GM18502 (cell line): ENCODE results near the gene FBLN7.

Source experiments
- ATAC-seq: cut with Tn5 transposase; IDR thresholded peaks from one replicate; pipeline ENCODE4 v1.9.1; 2021; ENCODE audit warnings: mild to moderate bottlenecking; ENCODE audit not compliant: unreplicated experiment, poor library complexity

FBLN7 gene

DNA sequence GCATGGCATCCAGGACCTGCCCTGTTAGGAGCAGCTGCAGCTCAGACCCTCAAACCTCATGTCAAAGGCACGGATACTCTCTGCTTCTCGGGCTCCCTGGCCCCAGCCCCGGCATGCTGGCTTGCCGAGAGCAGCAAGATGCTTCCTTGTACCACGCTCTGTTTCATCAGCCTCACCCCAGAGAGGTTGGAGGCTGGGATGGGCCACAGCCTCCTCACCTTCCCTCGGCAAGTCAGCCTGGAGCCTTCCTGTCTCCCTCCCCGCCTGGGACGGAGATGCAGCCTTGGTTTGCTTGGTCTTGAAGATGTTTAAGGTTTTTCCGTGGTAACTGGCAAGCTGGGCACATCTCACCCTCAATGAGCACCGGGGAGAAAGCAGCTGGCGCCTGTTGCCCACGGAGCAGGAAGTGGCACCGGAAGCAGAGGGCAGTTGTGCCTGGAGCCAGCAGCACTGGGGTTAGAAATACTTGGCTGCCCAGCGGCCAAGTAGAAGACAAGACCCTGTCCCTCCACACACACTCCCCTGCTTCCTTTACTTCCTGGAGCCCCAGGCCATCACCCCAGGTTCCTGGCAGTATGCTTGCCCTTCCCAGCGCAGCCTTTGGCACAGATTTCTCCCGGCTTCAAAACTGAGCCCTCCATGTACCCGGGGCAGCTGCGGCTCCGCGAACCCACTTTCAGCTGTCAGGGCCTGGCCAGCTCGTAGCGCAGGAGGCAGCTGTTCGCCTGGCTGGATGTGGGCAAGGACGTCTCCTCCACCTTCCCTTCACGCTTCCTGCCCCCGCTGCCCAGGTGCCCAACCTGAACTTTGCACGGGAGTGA lies 17.4 kb downstream of the FBLN7 start:
- ATAC-seq = no peak

DNA sequence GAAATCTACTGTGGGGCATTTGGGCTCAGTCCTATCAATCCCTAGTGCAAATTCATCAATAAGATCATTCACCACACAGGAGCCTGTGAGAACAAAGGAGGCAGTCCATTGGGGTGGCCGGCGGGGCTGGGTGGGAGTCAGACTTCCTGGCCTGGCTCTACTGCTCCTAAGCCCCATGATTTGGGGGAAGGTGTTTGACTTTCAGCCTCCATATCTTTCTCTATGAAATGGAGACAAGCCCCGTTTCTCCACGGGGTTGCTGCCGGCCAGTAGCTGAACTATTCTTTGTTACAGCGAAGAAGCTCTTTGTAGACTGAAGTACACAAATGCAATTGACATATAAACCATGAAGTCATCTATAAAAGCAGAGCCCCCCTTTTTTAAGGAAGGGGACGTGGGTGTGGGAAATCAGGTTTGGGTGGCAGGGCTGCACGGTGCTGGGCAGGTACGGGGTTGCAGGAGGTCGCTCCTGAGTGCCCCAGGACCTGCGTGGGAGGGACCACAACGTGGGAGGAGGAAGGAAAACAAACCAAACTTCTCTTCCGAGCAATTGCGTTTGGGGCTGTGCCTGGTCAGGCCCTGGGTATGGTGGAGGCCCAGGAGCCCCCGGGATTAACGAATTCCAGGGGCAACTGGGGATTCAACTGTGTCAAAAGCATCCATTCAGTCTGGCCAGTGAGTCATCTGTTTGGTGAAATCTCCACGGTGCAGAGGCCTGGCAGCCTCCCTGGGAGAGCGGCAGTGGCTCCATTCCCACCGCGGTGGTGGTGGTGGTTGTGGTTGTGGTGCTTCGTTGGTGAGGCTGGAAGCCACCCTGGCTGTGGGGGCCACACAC lies 18.2 kb downstream of the FBLN7 start:
- no peak for ATAC-seq

DNA sequence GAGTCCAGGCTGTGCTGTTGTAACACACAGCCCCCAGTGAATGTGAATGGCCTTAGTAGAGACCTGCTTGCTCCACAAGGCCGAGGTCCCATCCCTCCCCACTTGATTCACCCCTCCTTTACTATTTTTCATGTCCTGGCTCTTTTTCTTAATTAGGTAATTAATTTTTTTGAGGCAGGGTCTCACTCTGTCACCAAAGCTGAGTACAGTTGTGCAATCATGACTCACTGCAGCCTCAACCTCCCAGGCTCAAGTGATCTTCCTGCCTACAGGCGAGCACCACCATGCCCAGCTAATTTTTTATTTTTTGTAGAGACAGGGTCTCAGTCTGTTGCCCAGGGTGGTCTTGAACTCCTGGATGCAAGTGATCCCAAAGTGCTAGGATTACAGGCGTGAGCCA lies 19.3 kb downstream of the FBLN7 start:
- ATAC-seq = no peak

DNA sequence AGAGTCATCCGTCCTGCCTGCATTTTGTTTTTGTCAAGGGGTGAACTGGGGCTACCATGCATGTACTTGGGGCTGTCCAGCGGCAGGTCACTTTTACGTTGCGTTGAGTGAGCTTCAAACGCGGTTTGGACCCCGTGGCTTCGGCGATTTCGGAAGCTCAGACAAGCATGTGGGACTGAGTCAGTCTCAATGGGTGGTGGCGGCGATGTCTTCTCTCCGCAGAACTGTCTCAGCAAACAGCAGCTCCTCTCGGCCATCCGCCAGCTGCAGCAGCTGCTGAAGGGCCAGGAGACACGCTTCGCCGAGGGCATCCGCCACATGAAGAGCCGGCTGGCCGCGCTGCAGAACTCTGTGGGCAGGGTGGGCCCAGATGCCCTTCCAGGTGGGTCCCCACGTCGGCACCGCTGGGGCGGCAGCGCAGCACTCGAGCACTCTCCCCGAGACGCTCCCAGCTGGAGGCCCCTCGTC lies 21.3 kb downstream of the FBLN7 start:
- no peak for ATAC-seq

DNA sequence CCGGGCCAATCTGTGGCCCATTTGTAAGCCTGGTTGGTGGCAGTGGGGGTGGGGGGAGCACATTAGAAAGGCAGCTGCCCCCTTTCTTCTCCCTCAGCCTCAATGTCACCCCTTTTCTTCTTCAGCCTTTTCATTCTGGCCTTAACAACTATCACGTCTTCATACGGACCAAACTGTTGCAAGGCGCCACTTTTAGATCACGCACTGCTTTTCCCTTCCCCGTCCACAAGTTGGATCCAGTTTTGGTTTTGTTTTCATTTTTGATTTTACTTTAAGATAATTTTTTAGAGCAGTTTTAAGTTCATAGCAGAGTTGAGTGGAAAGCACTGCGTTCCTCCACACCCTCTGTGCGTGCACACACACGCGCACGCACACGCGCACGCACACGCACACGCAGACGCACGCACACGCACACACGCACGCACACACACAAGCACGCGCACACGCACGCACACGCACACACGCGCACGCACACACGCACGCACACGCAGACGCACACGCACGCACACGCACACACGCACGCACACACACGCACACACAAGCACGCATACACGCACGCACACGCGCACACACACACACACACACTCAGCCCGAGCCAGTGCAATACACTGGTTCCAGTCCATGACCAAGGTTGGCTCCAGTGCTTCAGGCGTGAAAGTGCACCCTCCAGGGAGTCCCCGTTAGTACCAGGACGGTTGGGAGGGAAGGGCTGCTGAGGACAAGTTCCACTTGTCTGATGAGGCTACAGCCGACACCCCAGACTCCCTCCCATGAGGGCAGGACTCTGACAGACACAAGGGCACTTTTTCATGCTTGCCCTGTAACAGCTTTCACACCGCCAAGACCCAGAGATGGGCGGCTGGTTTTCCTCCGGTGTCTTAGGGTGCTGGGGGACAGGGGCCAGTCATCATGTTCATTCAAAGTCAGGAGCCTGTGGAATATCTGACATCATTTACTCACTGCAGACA lies 22.4 kb downstream of the FBLN7 start:
- ATAC-seq = no peak

DNA sequence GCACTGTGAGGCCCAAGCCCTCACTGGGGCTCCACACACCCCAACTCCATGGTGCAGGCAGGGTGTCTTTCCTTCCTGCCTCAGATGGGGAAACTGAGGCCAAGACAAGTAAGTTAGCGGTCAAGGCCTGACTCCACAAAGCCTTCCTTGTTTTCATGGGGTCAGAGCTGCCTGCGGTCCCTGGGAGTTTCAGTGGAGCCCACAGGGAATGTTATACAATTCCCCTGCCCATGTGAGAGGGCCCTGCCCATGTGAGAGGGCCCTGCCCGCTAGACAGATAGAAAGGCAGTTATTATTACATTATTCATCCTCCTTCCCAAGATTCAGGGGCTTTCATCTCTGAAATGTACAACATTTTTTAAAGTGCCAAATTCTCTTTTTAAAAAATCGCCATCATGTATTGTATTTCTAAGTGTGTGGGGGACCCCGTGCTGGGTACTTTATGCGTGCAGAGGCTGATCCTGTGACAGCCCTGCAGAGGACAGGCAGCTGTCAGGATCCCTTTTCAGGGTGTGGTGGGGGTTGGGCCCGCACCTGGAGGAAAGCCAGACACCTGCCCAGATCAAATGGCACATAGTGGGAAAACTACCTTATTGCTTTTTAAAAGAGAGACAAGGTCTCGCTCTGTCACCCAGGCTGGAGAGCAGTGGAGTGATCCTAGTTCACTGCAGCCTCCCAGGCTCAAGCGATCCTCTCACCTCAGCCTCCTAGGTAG lies 23.4 kb downstream of the FBLN7 start:
- no peak for ATAC-seq

DNA sequence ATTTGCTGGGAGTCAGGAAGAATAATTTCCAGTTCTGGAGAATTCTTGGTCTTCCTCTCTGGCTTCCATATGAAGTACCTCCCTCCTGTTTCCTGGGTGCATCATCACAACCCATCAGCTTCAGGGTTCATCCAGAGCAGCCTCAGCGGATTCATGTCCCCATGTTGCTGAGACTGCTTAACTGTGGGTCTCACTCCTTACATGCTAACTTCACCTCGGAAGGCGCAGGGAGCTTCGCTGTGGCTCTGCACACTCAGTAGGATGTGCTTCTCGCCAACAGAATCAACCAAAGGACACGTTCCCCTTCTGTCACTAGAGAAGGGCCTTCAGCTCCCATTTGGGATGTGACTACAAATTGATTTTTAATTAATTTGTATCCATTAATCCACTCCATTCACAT lies 24.2 kb downstream of the FBLN7 start:
- no peak for ATAC-seq

DNA sequence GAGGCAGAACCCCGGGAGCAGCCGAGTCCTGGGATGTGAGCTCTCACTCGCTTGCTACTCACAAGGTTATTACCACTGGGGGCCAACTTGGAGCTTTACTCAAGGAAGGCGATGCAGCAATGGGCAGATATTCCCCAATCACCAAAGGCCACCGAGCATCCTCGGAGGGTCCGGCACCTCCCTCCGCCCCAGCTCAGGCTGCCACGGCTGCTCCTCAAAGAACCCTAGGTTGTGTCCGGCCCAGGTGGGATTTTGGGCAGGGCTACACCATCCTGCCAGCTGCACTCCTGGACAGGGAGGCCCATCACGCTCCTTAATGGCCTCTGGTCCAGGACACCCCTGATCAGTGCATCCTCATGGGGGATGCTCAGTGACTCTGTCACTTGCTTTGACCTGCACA lies 24.8 kb downstream of the FBLN7 start:
- ATAC-seq = no peak

DNA sequence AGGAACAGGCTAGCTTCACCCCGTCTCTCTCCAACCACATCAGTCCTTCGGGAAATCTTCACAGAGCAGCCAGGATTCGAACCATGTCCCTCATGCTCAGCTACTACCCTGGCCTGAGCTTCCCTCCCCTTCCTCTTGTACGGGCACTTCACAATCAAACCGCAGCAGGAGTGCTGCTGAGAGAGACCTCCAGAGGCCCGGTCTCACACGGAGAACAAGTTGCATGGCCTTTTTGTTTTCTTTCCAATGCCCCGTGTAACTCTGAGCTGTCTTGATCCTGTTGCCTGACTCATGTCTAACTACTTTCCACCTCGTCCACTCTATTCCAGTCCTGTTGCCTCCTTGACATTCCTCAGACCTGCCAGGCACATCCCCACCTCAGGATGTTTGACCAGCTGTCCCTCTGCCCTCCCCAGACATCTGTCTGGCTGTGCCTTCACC lies 25.4 kb downstream of the FBLN7 start:
- no peak for ATAC-seq

DNA sequence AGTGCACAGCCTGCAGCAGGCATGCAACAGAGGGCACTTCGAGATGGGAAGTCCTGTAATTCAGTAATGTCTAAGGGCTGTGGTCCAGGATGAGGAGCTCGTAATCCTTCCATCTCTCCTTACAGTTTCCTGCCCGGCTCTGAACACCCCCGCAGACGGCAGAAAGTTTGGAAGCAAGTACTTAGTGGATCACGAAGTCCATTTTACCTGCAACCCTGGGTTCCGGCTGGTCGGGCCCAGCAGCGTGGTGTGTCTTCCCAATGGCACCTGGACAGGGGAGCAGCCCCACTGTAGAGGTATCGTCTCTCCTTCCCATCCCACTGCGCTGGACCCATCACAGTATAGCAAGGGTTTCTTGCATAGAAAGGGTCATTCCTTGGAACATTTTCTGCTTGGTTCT lies 26.7 kb downstream of the FBLN7 start:
- ATAC-seq = no peak

DNA sequence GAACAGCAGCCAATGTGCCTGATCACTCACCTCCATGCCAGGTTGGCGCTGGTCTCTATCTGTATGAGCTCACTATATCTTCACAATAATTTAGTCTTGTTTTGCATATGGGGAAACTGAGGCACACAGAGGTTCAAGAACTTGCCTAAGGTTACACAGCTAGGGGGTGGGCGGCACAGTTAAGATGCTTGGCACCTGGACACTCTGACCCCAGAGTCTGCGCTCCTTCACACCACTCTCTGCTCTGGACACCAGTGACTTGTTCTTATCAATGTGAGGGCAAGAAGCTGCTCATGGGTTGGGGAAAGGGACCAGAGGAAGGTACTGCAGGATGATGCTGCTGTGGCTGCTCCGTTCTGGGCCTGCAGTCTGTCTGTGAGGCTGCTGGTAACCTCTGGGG lies 27.1 kb downstream of the FBLN7 start:
- ATAC-seq = no peak

DNA sequence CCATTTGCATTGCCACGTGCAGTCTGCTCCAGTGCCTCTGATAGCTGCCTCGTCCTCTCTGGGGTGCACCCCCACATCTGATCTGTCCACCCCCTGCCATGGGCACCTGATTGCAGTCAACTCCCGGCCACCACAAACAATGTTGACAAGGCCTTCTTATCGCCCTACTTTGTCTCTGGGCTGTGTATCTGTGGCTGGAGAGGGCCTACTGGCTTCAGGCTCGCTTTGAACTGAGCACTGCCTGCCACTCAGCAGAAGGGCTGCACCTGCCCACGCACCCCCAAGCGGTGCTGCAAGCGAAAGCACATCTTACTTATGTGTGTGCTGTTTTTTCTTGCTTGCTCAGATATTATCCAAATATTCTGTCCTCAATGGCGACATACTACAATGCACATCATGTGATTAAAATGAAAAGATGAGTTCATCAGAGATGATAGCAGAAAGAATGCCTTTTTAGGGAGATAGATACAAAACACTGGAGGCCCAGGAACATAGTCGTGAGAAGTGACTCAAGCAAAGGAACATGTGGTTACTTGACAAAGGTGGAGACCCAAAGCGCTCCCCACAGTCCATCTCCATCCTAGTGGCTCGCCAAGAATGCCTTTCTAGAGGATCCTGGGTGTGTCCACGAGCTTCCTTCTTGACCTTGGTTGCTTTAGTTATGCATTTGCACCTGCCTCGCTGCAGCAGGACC lies 28.8 kb downstream of the FBLN7 start:
- ATAC-seq = no peak

DNA sequence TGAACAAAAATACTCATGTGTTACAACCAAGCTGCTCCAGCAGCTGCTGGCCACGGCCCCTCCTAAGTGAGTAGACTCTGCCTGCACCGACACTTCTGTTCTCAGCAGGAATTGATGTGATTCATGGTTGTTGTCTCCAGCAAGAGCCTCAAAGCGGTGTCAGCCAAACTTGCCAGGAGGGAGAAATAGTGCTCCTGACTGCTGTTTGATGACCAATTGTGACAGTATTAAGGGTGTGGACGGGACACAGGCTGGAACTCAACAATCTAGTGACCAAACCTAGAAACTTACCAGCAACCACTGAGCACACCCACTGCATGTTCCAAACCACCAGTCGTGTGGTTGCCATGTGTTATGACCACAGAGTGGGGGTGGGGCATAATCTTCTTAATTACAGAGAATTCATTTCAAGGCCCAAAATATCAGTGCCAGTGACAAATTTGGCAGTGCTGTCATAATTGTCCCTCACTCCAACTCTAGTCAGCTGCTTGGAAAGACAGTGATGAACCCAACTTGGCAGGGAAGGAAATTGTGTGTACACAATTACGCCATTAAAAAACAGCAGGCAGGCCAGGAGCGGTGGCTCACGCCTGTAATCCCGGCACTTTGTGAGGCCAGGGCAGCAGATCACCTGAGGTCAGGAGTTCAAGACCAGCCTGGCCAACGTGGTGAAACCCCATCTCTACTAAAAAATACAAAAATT lies 30.4 kb downstream of the FBLN7 start:
- no peak for ATAC-seq

DNA sequence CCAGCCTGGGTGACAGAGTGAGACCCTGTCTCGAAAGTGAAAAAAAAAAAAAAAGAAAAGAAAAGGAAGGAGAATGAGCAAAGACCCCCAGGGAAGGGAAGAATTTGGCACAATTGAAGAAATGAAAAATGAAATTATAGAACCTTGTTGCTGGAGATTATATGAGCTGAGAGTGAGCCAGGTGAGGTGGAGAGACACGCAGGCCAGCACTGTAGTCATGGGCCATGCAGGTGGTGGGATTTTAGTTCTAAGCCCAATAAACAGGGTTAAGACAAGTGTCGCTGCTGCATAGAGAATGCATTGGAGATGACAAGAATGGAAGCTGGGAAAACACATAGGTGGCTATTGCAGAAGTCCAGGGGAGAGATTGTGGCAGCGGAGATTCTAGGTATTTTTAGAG lies 32.3 kb downstream of the FBLN7 start:
- ATAC-seq = no peak

DNA sequence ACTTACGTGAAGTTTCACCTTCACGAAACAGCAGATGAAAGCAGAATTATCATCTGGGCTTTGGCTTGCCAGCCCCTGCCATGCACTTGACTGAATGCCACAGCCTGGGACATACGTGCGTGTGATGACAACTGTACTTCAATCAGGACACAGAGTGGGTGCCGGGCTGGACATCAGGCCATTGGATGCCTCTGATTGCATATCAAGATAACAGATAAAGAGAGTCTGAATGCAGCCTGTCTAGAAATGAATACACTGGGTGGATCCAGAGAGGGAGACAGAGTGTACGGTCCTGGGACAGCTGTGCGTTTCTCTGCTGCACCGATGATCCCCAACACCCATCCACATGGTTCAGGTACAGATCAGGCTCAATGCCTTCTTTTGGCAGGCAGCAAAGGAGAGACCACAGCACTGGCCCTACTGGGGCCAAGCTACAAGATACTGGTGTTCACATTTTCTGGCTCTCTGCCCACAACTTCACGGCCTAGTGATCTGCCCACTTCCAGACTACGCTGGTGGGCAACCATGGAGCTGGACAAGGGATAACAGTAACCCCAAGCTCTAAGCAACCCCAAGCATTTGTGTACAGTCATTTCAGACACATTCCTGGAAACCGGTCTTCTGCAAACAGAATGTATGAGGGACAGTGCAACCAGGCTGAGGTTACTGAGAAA lies 35.6 kb downstream of the FBLN7 start:
- no peak for ATAC-seq

DNA sequence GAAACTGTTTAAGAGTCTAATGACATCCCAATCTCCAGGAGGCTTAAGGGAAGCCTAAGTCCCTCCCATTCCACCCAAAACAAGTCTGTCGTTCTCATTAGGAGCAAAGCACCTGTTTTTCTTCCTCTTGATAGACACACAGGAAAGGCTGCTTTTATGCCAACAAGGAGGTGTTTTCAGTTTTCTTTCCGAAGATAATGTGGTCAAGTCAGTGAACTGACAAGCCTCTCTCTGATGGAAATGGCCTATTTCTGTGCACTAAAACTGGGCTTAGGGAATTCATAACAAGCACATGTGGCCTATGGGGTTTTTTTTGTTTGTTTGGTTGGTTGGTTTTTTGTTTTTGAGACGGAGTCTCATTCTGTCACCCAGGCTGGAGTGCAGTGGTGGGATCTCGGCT lies 36.2 kb downstream of the FBLN7 start:
- no peak for ATAC-seq

DNA sequence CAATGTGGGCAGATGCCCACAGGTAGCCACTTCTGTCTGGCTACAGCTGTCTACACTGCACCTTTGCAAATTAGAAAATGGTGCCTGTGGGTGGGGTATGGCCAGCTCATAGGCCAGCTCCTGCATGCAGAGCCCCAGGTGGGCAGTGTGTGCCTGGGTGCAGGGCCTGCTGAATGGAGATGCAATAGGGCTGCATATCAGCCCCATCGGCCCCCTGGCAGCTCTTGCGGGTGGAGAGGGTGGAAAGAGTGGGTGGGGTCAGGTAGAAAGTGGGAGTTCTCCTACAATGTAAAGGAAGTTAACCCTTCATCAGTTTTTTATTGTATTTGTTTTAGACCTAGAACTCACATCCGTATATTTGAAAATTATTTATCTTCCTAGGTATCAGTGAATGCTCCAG lies 37.1 kb downstream of the FBLN7 start:
- no peak for ATAC-seq

DNA sequence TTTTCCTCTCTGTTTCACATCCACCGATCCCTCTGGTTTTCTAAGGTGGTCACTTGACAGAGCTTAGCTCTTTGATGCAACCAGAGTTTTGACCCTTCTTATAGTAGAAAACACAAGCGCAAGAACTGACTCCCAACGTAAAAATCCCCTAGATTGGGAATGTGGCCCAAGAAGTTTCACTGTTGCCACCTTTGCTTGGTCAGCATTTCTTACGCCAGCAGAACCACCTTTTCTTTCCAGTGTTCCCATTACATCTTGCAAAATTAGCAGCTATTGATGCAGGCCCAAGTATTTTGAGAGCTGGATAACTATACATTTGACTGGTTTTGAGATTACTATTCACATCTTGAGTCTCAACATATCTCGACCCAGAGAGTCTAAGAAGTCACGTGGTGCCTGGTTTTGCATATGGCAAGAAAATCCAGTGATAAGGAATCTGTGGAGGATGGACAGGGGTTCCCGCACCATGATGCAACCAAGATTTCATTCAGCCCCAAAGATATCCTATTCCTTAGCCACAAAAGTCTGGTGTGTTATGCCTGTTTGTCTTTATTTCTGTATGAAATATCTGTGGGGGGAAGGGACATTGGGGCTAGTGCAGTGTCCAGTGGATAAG lies 37.9 kb downstream of the FBLN7 start:
- ATAC-seq = no peak
